BLaER1 treated with 17β-estradiol and CSF1 and Interleukin-3, amounts not matched to agents 10 nM and 100 nM (cell line): ENCODE data around the gene MBD5.

Source experiments
- H3K27ac ChIP-seq, 11 experiments: shearing (Covaris generic); formaldehyde crosslinking; 2 replicates each; pipeline ENCODE4 v1.8.1; 2022
- H3K27me3 ChIP-seq, 11 experiments: shearing (Covaris generic); formaldehyde crosslinking; 2 replicates each; pipeline ENCODE4 v1.8.1; 2022
- H3K36me3 ChIP-seq, 11 experiments: shearing (Covaris generic); formaldehyde crosslinking; 2 replicates each; pipeline ENCODE4 v1.8.1; 2022
- H3K4me1 ChIP-seq, 10 experiments: shearing (Covaris generic); formaldehyde crosslinking; 2 replicates each; pipeline ENCODE4 v1.8.1; 2022
- H3K4me2 ChIP-seq, 11 experiments: shearing (Covaris generic); formaldehyde crosslinking; 2 replicates each; pipeline ENCODE4 v1.8.1; 2022
- H3K4me3 ChIP-seq, 10 experiments: shearing (Covaris generic); formaldehyde crosslinking; 2 replicates each; pipeline ENCODE4 v1.8.1; 2022
- H3K9ac ChIP-seq, 11 experiments: shearing (Covaris generic); formaldehyde crosslinking; 2 replicates each; pipeline ENCODE4 v1.8.1; 2022
- H3K9me3 ChIP-seq, 11 experiments: shearing (Covaris generic); formaldehyde crosslinking; replicated peaks in 1 of 11; 2 replicates each; pipeline ENCODE4 v1.8.1; 2022
- H4K20me1 ChIP-seq, 11 experiments: shearing (Covaris generic); formaldehyde crosslinking; 2 replicates each; pipeline ENCODE4 v1.8.1; 2022
- Cebpa-rat ChIP-seq, 11 experiments: shearing (Covaris generic); IDR thresholded peaks; 2 replicates each; pipeline ENCODE4 v1.8.1; 2022

Gene MBD5

GRCh38 chr2:148162871-148163270 is 142.0 kb downstream of the MBD5 start:
- Histone ChIP-seq H3K4me1 (no peaks in the 10 kb centered on the region), H3K4me3 (no peak overlapping the region)

GRCh38 chr2:148165975-148166374 is 145.1 kb downstream of the MBD5 start:
- H3K36me3 ChIP-seq, result peaks cover 0 to 5% (median 0%) of the 10 kb centered on the region in 11 experiments; a peak in 4 of 22 replicates
- H3K4me1 ChIP-seq, result no peaks in the 10 kb centered on the region
- no peak overlapping the region for H3K27ac ChIP-seq
- no peak for TF ChIP-seq Cebpa-rat (IDR thresholded peaks at IDR 0.05)
- peaks cover 0 to 8% (median 0%) of the 10 kb centered on the region in 11 experiments; a peak in 3 of 22 replicates for H4K20me1 ChIP-seq
- no peak overlapping the region for H3K4me3 ChIP-seq
- H3K9me3 ChIP-seq, result no peaks in the 10 kb centered on the region
- H3K27me3 ChIP-seq, result no peaks in the 10 kb centered on the region
- no peak overlapping the region for H3K4me2 ChIP-seq
- no peak overlapping the region for H3K9ac ChIP-seq

More at GRCh38 chr2:148162871-148163270, 142.0 kb downstream of the MBD5 start:
- Histone ChIP-seq H3K9me3 (no peaks in the 10 kb centered on the region), H3K27ac (no peak overlapping the region), H3K9ac (no peak overlapping the region), H3K36me3 (peaks cover 0 to 17% (median 0%) of the 10 kb centered on the region in 11 experiments; a peak in 2 of 22 replicates), H3K4me2 (no peak overlapping the region), H4K20me1 (peaks cover 0 to 13% (median 0%) of the 10 kb centered on the region in 11 experiments; a peak in 3 of 22 replicates), H3K27me3 (no peaks in the 10 kb centered on the region)
- TF ChIP-seq Cebpa-rat (IDR thresholded peaks at IDR 0.05), result no peak

DNA sequence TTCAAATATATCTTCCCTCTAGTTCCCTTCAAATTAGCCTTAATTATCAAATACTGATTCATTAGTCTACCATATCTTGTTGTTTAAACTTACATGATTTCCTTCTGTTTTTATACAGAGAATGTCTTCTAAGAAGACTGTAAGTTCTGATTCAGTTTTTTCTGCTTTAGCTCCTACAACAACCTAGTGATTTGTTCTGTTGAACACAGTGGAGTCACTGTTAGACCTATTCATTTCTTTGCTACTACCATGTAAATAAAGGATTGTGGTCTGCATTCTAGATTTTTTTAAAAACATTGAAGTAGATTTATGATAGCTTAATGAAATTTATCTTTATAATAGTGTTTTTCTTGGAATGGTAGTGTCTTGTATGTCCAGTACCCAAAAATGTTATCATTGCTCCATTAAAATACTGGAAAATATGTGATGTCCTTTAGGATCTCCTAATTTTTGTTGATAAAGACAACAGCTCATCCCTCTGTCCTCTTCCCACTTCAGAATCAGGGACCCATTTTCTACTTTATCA is 146.4 kb downstream of the MBD5 start:
- Histone ChIP-seq H3K9me3 (peaks cover 0 to 8% (median 6%) of the 10 kb centered on the region in 11 experiments; a peak in 13 of 22 replicates), H3K27ac (no peak overlapping the region), H3K4me3 (no peak overlapping the region), H4K20me1 (peaks cover 0 to 5% (median 0%) of the 10 kb centered on the region in 11 experiments; a peak in 3 of 22 replicates), H3K4me1 (no peaks in the 10 kb centered on the region), H3K36me3 (peaks cover 0 to 19% (median 6%) of the 10 kb centered on the region in 11 experiments; a peak in 13 of 22 replicates), H3K4me2 (no peak overlapping the region), H3K9ac (no peak overlapping the region), H3K27me3 (no peaks in the 10 kb centered on the region)
- TF ChIP-seq Cebpa-rat (IDR thresholded peaks at IDR 0.05), result no peak

GRCh38 chr2:148167855-148168254 is 147.0 kb downstream of the MBD5 start:
- no peak overlapping the region for H3K9ac ChIP-seq
- no peak for TF ChIP-seq Cebpa-rat (IDR thresholded peaks at IDR 0.05)
- H3K4me2 ChIP-seq, result no peak overlapping the region
- H3K36me3 ChIP-seq, result peaks cover 5 to 24% (median 11%) of the 10 kb centered on the region in 11 experiments; a peak in 15 of 22 replicates
- H3K27me3 ChIP-seq, result no peaks in the 10 kb centered on the region
- H3K4me1 ChIP-seq, result no peaks in the 10 kb centered on the region
- H3K9me3 ChIP-seq, result peaks cover 0 to 13% (median 11%) of the 10 kb centered on the region in 11 experiments; a peak in 13 of 22 replicates
- peaks cover 0 to 5% (median 0%) of the 10 kb centered on the region in 11 experiments; a peak in 3 of 22 replicates for H4K20me1 ChIP-seq
- H3K4me3 ChIP-seq, result no peak overlapping the region
- no peak overlapping the region for H3K27ac ChIP-seq

DNA sequence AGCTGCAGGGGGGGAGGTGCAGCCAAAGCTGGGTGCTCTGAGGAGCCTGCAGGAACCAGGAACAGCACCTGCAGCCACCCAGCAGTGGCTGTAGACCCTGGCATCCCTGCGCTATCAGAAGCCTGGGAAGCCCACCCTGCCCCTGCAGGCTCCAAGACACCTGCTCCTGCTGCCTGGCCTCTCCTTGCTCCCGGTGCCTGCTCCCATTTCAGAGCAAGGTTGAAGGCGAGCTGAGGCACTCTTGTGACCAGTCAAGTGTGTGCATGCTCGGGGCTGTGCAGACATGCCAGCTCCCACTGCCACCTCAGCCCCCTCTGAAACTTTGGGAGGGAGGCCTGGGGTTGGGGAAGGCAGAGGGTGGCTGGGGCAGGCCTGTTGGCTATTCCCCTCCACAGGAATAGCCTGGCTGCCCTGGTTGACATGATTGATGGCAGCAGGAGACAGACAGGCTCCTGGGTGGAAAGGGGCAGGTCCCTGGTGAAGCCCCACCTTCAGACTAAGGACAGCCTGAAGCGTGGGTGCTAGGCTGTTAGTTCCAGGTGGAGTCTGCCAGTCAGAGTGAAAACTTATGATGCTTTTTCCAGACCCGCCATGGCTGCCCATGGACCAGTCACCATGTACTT is 151.4 kb downstream of the MBD5 start:
- Histone ChIP-seq H3K27me3 (no peaks in the 10 kb centered on the region), H3K9ac (no peak overlapping the region), H3K4me2 (no peak overlapping the region), H4K20me1 (no peaks in the 10 kb centered on the region), H3K36me3 (peaks cover 7 to 31% (median 16%) of the 10 kb centered on the region in 11 experiments; a peak in 15 of 22 replicates), H3K4me3 (no peak overlapping the region), H3K9me3 (peaks cover 0 to 17% (median 12%) of the 10 kb centered on the region in 11 experiments; a peak in 13 of 22 replicates), H3K27ac (no peak overlapping the region), H3K4me1 (no peaks in the 10 kb centered on the region)
- TF ChIP-seq Cebpa-rat (IDR thresholded peaks at IDR 0.05), result no peak

GRCh38 chr2:148173168-148173567 is 152.3 kb downstream of the MBD5 start:
- Histone ChIP-seq H3K4me3 (no peak overlapping the region), H3K36me3 (peaks cover 7 to 31% (median 16%) of the 10 kb centered on the region in 11 experiments; a peak in 15 of 22 replicates), H4K20me1 (no peaks in the 10 kb centered on the region), H3K27ac (no peak overlapping the region), H3K27me3 (no peaks in the 10 kb centered on the region), H3K4me1 (no peaks in the 10 kb centered on the region), H3K4me2 (no peak overlapping the region), H3K9ac (no peak overlapping the region), H3K9me3 (peaks cover 0 to 17% (median 12%) of the 10 kb centered on the region in 11 experiments; a peak in 13 of 22 replicates)
- no peak for TF ChIP-seq Cebpa-rat (IDR thresholded peaks at IDR 0.05)

GRCh38 chr2:148177559-148177958 is 156.7 kb downstream of the MBD5 start:
- Histone ChIP-seq H3K4me1 (no peaks in the 10 kb centered on the region), H3K4me2 (no peak overlapping the region)
- no peak for TF ChIP-seq Cebpa-rat (IDR thresholded peaks at IDR 0.05)

GRCh38 chr2:148179724-148180123 is 158.8 kb downstream of the MBD5 start:
- Histone ChIP-seq H3K9ac (no peak overlapping the region), H3K27me3 (no peaks in the 10 kb centered on the region)

More at GRCh38 chr2:148177559-148177958, 156.7 kb downstream of the MBD5 start:
- Histone ChIP-seq H3K9me3 (peaks cover 0 to 8% (median 4%) of the 10 kb centered on the region in 11 experiments; a peak in 10 of 22 replicates), H3K4me3 (no peak overlapping the region), H3K9ac (no peak overlapping the region), H4K20me1 (no peaks in the 10 kb centered on the region), H3K27me3 (no peaks in the 10 kb centered on the region), H3K27ac (no peak overlapping the region), H3K36me3 (peaks cover 12 to 39% (median 22%) of the 10 kb centered on the region in 11 experiments; a peak in 20 of 22 replicates)

DNA sequence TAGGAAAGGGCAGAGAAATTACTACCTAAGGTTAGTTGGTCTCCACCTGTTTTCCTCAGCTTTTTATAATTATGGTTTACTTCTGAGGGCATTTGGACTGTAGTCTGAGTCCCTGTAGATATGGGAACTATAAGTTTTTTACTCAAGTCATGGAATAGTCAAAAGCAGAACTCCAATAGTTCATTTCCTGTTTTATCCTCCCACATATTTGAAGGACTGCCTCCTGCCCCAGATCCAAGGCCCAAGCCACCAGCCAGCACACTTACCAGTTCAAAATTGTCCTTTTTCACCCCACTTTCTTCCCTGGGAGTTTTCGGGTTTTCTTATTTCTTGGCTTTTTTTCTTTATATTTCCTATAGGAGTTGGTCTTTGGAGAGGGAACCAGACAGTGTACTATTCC is 164.1 kb downstream of the MBD5 start:
- Histone ChIP-seq H3K9me3 (peaks cover 6 to 10% (median 9%) of the 10 kb centered on the region in 11 experiments; a peak in 16 of 22 replicates), H3K4me2 (peak overlapping the region in 2 of 11 experiments; percentile 44 to 73; a peak in 4 of 22 replicates), H3K27me3 (no peaks in the 10 kb centered on the region), H3K4me1 (peaks cover 0 to 10% (median 0%) of the 10 kb centered on the region in 10 experiments; a peak in 5 of 20 replicates), H4K20me1 (no peaks in the 10 kb centered on the region), H3K36me3 (peaks cover 19 to 58% (median 34%) of the 10 kb centered on the region in 11 experiments; a peak in 20 of 22 replicates), H3K4me3 (no peak overlapping the region), H3K27ac (no peak overlapping the region), H3K9ac (no peak overlapping the region)
- no peak for TF ChIP-seq Cebpa-rat (IDR thresholded peaks at IDR 0.05)

More at GRCh38 chr2:148179724-148180123, 158.8 kb downstream of the MBD5 start:
- no peak for TF ChIP-seq Cebpa-rat (IDR thresholded peaks at IDR 0.05)
- no peak overlapping the region for H3K27ac ChIP-seq
- H3K9me3 ChIP-seq, result no peaks in the 10 kb centered on the region
- no peak overlapping the region for H3K4me3 ChIP-seq
- H4K20me1 ChIP-seq, result no peaks in the 10 kb centered on the region
- peaks cover 17 to 39% (median 21%) of the 10 kb centered on the region in 11 experiments; a peak in 21 of 22 replicates for H3K36me3 ChIP-seq
- no peak overlapping the region for H3K4me2 ChIP-seq
- peaks cover 0 to 5% (median 0%) of the 10 kb centered on the region in 10 experiments; a peak in 5 of 20 replicates for H3K4me1 ChIP-seq
